HEK293 (cell line): ENCODE results near the gene PRKAB2.

Experiments
- ATF2 ChIP-seq: fragments of 450-650 bp; formaldehyde crosslinking; IDR thresholded peaks from 2 replicates; pipeline ENCODE4 v1.5.1; 2016; ENCODE audit warnings: missing biosample characterization, missing genetic modification characterization, low read depth
- GLI4 ChIP-seq: fragments of 450-650 bp; formaldehyde crosslinking; IDR thresholded peaks from 2 replicates; pipeline ENCODE4 v1.5.1; 2016; ENCODE audit warnings: missing biosample characterization, missing genetic modification characterization
- TCF7L2 ChIP-seq: IDR thresholded peaks from 2 replicates; pipeline ENCODE4 v1.6.1; 2011; ENCODE audit warnings: low read depth, mild to moderate bottlenecking, inconsistent platforms, low read length, moderate library complexity, borderline replicate concordance
- ZNF133 ChIP-seq: fragments of 450-650 bp; formaldehyde crosslinking; IDR thresholded peaks from 2 replicates; pipeline ENCODE4 v1.5.1; 2016; ENCODE audit warnings: missing biosample characterization, missing genetic modification characterization
- ZNF423 ChIP-seq: fragments of 450-650 bp; formaldehyde crosslinking; IDR thresholded peaks from 2 replicates; pipeline ENCODE4 v1.5.1; 2016; ENCODE audit warnings: missing biosample characterization, missing genetic modification characterization
- ZNF544 ChIP-seq: fragments of 450-650 bp; formaldehyde crosslinking; IDR thresholded peaks from 2 replicates; pipeline ENCODE4 v1.5.0; 2017; ENCODE audit warnings: missing biosample characterization, missing genetic modification characterization
- ZNF600 ChIP-seq: fragments of 450-650 bp; formaldehyde crosslinking; IDR thresholded peaks from 2 replicates; pipeline ENCODE4 v1.5.1; 2016; ENCODE audit warnings: missing biosample characterization, missing genetic modification characterization
- ZNF707 ChIP-seq: fragments of 450-650 bp; formaldehyde crosslinking; IDR thresholded peaks from 2 replicates; pipeline ENCODE4 v1.5.1; 2016; ENCODE audit warnings: missing biosample characterization, missing genetic modification characterization
- TF ChIP-seq, protein P1 (sequence below): fragments of 450-650 bp; formaldehyde crosslinking; IDR thresholded peaks from 2 replicates; pipeline ENCODE4 v1.5.1; 2016; ENCODE audit warnings: missing biosample characterization, missing genetic modification characterization

DNA sequence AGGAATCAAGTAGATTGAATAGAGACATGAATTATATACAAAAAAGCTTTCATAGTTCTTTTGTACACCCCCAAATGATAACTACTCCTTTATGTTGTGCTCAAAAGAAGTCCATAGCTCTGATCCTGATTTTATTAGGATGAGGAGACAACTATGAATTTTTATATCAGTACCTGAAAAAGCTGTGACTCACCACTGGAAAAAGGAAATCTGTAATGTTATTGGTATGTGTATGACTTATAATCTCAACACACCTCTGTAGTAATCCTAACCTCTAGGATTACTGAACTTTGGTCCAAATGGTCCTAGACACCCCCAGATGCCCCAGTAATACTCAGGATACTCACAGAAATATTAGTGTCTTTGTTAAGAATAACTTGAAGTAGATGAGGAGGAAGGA, 10.2 kb downstream of the PRKAB2 start:
- TF ChIP-seq ZNF600 (tag by site-specific recombination) (no peak), ZNF544 (tag by site-specific recombination) (no peak), ATF2 (tag by site-specific recombination) (no peak), GLI4 (tag by site-specific recombination) (no peak), ZNF707 (tag by site-specific recombination) (no peak), ZNF133 (tag by site-specific recombination) (no peak), ZNF423 (tag by site-specific recombination) (no peak), TCF7L2 (no peak)
- TF ChIP-seq, protein P1, sequence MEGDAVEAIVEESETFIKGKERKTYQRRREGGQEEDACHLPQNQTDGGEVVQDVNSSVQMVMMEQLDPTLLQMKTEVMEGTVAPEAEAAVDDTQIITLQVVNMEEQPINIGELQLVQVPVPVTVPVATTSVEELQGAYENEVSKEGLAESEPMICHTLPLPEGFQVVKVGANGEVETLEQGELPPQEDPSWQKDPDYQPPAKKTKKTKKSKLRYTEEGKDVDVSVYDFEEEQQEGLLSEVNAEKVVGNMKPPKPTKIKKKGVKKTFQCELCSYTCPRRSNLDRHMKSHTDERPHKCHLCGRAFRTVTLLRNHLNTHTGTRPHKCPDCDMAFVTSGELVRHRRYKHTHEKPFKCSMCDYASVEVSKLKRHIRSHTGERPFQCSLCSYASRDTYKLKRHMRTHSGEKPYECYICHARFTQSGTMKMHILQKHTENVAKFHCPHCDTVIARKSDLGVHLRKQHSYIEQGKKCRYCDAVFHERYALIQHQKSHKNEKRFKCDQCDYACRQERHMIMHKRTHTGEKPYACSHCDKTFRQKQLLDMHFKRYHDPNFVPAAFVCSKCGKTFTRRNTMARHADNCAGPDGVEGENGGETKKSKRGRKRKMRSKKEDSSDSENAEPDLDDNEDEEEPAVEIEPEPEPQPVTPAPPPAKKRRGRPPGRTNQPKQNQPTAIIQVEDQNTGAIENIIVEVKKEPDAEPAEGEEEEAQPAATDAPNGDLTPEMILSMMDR (tag by site-specific recombination) = no peak
